GM12873 (cell line): Measurements from ENCODE around the gene GRIN2A.

Experiments
- CTCF ChIP-seq: IDR thresholded peaks from 2 replicates; pipeline ENCODE4 v1.5.1; 2012; ENCODE audit warnings: low read depth, mild to moderate bottlenecking, moderate library complexity, low read length, control low read depth; ENCODE audit not compliant: insufficient read depth; ENCODE audit errors: missing control alignments

GRIN2A gene

GRCh38 chr16:10078541-10078949 lies 103.7 kb downstream of the GRIN2A start:
- no peak for TF ChIP-seq CTCF

GRCh38 chr16:10077861-10078260 lies 104.4 kb downstream of the GRIN2A start:
- no peak for TF ChIP-seq CTCF

- TF ChIP-seq CTCF = no peak
Observed at GRCh38 chr16:10076037-10076436, 106.2 kb downstream of the GRIN2A start.

GRCh38 chr16:10070591-10070990 lies 111.6 kb downstream of the GRIN2A start:
- no peak for TF ChIP-seq CTCF

- no peak for TF ChIP-seq CTCF
Observed at GRCh38 chr16:10069374-10069773, 112.9 kb downstream of the GRIN2A start.

- TF ChIP-seq CTCF = no peak
Observed at GRCh38 chr16:10067835-10068234, 114.4 kb downstream of the GRIN2A start.

- no peak for TF ChIP-seq CTCF
Observed at GRCh38 chr16:10067406-10067805, 114.8 kb downstream of the GRIN2A start.
